NCI-H187 treated with DMSO at 0.1 percent for 48 hours (cell line): ENCODE measurements around the gene TPH2.

Source experiments
- DNase-seq: peaks from one replicate; lab custom pipeline; 2025; lab: John Stamatoyannopoulos, UW

Gene TPH2

DNA sequence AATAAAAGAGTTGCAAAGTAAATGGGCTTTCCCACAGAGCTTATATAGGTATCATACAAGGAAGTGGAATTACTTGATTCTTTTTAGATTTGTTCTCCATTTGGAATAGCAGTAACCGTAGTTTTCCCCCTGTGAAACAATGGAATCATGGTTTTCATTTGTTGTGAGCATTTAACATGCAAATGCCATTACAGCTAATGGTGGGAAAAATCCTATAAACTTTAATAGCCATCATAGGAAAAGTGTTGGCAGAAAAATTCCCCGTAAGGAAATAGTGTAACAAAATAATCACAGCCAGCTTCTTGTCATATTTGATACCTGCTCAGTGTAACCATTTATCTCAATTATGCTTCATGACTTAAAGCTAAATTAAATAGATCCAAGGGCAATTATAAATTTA lies 95.3 kb downstream of the TPH2 start:
- DNase-seq = no peak

DNA sequence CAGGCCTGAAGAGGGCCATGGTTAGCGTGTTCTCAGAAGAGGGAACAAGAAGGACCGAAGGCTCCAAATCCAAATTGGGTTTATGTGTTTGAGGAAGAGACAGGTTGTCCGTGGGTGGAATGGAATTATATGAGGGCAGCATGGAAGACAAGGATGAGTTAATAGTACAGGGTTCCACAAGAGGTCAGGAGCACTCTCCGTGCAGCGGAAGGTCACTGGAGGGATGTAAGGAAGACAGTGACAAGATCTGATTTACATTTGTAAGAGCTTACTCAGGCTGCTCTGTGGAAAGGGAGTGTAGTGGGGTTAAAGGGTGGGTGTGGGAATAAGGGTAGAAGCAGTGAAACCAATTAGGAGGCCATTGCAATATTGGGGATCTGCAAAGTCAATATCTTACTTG lies 97.0 kb downstream of the TPH2 start:
- no peak for DNase-seq

DNA sequence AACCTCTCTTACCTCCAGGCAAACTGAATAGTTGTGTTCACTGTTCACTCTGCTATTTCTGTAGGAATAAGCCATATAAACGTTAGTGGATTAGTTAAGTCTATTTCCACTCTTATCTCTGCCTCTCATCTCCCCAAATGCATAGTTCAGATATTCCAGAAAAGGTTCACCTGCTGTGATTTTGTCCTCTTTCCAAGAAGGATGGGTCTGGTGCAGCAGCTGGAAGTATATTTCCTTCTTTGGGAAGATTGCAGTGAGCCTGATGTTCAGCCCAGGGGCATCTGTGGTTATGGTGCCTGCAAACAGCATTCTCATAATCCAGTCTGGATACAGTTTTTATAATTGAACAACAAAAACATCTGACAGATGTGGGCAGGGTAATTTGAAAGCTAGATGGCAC lies 97.7 kb downstream of the TPH2 start:
- DNase-seq = no peak

DNA sequence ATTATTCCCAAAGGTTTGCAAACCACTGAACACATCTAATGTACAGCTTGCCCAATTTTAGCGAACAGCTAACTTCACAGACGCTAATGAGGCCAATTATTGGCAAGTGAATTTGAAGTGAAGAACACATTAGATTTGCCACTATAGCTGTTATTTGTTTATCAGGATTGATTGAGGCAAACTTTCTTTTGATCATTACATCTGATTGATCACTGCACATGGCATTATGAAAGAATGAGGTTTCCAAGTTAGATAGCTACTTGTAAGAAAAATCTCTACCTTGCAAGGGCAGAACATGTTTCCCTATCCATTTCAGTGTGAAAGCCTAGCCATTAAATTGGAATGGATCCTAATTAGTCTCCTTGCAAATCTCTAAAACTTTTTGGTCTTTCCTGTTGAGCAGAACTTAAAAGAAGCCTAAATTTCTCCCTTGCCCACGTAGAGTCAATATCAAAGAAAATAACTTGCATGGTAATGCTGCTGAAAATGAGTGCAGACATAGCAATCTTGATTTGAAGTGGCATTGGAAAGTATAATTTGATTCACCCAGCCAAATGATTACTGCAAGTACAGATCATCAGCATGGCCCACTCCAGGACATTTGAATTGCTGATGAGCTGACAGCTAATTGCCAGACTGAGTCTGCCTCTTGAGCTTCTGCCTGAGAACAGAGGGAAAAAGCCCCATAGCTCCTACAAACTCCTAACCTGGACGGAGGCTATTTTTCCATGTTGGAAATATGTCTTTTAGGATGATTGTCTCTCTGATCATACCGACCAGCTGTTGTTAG lies 98.6 kb downstream of the TPH2 start:
- DNase-seq = no peak

DNA sequence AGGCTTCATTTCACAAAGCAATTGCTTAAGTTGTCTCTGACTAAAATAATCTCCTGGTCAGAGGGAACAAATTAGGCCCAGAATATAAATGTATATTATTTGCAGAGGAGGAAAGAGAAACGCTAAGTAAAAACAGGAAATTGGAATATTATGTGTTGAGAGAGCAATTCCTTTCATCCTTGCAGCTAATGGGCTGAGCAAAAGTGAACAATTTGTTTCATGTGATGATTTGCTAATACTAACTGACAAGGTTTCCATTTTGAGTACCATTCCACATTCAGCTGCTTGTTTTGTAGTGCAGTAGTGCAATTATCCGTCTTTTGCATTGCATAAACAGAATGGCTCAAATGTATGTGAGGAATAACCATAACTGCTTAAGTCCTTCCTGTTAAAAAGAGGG lies 103.2 kb downstream of the TPH2 start:
- DNase-seq = no peak

DNA sequence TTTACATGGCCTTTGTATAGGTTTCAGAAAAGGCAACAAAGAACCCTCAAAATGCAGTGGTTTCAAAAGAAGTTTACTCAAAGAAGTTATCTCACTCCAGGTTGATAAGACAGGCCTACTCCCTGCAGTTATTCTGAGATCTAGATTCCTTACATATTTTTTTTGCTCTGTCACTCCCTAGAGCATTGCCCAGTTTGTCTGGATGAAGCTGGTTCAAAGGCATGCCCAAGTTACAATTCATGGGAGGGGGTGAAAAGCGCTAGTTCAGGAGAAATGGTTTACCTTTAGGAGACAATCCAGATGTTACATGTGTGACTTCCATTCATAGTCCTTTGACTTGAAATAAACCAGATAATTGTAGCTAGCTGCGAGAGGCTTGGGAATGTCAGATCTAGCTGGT lies 115.0 kb downstream of the TPH2 start:
- DNase-seq = no peak

DNA sequence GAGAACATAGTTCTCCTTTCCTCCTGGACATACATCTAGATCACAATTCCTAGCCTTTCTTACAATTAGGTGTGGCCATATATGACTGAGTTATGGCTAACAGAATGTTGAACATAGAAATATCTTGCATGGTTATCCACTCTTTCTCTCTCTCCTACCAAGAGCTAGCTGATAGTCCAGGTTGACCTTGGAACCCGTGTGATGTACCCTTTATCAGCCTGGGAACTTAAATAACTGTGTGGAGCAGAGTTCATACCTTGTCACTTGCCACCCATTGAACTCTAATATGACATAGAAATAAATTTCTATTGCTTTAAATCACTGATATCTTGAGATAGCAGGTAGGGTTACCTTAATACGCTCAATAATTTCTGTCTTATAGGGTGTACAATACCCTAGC lies 115.9 kb downstream of the TPH2 start:
- DNase-seq = no peak

DNA sequence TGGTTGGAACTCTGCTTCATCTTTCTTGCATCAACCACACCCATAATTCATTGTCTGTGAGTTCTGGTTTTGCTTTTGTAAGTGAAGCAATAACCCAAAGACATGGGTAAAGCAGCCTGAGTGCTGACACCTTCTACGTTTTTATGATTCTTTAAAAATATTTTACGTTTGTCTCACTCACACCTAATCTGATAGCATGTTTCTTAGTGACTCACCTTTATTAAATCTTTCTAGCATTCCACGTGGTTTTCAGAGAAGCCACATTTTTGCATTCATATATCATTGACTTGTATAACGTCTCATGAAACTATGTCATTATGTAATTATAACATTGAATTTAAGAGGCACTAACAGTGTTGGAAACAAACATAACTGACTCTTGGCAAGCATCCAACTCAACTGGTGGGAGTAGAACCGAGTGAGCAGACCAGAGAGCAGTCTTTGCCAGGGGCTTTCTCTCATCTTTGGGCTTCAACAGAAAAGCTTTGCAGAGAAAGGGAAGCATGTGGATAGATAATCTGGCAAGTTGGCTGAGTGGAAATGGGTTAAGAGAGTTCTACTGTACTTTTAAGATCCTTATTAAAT lies 118.8 kb downstream of the TPH2 start:
- DNase-seq = peak; percentile 21

DNA sequence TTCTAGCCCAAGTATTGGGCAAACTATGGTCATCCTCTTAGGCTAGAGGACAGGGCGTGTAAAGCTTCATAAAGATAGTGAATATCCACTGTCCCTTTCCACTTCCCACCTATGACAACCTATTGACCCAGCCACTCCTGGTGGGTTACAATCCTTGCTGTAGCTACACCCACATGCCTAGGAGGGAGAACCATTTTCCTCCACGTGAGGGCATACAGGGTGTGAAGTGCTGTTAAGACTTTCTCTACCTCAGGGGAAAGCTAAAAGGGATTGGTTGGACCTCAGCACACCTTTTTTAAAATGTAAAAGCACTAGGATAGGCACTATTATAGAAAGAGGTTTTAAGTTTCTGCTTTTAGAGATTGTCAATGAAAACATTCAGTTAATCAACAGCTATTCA lies 124.4 kb downstream of the TPH2 start:
- no peak for DNase-seq

DNA sequence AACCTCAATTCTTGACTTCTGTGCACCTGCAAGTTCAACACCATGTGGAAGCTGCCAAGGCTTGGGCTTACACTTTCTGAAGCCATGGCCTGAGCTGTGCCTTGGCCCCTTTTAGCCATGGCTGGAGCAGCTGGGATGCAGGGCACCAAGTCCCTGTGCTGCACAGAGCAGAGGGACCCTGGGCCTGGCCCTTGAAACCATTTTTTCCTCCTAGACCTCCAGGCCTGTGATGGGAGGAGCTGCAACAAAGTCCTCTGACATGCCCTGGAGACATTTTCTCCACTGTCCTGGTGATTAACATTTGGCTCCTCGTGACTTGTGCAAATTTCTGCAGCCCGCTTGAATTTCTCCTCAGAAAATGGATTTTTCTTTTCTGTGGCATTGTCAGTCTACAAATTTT lies 132.4 kb downstream of the TPH2 start:
- DNase-seq = no peak

DNA sequence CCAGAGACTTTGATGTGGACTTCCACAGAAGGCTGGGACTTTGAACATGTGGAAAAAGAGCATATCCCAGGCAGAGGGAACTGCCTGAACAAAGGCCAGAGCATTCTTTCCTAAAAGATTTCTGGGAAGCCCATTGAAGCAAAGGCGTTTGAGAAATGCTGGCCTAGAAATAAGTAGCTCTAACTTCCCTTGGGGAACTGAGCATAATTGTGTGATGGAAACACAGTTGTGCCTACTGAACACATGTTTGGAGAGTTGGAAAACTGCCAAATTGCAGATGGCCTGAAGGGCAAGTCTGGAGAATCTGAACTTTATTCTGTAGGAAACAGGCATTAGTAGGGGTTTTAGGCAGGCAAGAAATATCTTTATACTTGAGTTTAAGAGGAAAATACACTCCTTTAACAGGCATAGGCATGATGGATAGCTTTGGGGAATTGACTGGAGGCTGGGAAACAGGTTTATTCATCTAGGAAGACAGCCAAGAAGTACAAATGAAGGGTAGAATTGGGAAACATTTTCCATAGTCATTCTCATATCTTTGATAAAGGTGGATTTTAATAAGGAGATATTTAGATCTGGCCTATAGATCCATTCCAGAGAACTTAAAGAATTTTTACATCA lies 134.1 kb downstream of the TPH2 start:
- DNase-seq = no peak

DNA sequence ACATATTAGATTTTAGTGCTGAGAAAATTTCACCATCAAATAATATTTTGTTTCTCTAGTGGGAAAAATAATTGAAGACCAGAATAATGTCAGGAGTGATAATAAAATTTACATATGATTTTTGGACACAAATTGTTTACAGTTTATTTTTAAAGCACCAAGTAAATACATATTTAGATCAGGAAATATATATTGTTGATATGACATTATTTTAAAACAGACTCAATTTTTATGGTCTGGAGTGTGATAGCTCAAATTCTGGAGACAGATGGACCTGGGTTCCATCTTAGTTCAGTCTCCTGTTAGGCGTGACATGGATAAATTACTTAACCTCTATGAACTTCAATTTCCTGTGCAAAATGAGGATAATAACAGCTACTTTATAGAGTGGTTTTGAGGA lies 135.4 kb downstream of the TPH2 start:
- no peak for DNase-seq

DNA sequence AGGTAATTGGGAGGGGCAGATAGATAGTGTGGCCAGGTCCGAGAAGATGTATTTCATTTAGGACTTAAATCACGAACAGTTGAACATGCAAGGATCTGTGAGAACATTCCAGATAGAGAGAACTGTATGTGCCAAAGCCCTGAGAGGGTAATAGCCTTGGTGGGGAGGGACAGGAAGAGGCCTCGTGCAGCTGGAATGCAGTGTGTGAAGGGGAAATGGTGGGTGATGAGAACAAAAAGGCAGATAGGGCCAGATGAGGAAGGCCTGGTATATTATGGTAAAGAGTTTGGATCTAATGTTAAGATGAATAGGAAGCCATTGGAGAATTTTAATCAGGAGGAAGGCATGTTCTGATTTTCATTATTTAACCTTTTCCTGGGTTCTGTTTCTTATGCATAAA lies 136.3 kb downstream of the TPH2 start:
- no peak for DNase-seq

DNA sequence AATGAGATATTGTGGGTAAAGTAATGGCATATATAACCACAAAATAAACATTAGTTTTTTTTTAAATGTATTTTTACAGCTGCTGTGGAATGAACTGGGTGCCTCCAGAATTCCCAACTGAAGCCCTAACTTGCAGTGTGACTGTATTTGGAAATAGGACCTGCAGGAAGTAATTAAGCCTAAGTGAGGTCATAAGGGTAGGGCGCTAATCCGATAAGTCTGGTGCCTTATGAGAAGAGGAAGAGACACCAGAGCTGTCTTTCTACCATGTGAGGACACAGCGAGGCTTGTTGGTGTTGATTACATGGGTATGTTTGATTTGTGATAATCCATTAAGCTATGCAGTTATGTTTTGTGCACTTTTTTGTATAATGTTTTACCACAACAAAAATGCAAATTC lies 136.8 kb downstream of the TPH2 start:
- no peak for DNase-seq

DNA sequence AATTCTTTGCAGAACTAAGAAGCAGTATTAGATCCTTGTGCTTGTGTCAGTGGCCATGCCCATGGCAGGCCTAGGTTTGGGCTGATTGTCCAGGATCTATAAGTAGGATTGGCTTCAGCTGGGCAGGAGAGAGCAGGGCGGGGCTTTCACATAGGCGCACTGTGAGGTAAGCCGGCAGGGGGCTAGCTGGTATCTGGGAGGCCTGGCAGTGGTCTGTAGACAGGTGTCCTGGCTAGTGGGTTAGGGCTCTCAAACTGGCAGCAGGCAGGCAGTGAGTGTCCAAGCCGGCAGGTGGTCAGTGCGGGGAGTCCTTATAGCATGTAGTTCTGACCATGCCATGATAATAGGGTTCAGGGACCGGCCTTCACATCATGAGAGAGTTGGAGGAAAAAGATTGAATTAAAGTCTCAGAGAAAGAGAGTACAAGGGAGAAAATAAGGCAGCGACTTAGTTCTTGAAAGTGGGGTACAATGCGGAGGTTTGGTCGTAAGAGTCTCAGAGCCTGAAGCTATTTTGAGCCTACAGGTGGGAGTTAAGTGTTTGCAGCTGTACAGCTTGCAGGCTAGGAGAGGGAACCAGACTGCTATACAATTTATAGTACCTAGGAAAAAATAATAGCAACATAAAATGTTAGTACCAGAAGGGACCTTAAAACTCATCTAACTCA lies 137.4 kb downstream of the TPH2 start:
- no peak for DNase-seq

DNA sequence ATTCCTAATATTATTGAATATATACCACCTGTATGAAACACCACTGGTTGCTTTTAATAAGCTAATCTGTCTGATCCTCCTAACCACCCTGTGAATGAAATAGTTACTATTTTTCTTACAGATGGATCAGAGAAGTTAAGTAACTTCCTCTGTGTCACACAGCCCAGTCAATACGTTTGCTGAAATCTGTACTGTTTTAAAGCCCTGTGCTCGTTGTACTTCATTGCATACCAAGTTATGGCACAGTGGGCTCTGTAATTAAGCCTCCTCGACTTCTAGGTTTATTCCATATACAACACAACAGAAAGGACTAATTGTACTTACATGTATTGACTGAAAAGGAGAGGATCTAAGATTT lies 137.9 kb downstream of the TPH2 start:
- DNase-seq = no peak

DNA sequence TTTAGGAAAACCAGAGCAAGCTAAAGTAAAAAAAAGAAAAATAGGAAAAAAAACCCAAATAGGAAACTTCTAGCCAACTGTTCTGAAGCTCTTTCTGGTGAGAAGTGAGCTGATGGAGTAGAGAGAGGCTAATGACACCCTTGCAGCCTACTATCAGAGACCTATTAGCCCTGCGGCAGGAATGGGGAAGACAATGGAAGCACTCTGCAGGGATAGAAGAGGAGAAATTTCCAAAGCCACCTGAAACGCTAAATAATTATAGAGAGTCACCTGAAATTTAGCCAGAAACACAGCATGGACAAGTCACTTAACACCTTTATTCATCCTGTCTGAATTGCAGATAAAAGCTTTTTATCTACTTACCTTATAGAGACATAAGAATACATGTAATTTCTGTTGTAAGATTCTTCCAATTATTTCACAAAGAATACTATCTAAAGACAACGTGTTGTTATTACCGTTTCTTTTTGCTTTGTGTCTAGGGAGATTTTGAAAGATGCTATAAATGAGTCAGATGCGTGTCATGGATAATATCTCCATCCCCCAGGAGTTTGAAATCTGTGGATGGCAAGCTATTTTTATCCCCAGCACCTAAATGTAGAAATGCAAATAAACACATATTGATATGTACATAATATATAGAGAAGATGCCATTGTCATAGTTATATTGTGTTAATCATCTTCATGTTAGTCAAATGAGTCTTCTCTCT lies 138.6 kb downstream of the TPH2 start:
- DNase-seq = no peak

DNA sequence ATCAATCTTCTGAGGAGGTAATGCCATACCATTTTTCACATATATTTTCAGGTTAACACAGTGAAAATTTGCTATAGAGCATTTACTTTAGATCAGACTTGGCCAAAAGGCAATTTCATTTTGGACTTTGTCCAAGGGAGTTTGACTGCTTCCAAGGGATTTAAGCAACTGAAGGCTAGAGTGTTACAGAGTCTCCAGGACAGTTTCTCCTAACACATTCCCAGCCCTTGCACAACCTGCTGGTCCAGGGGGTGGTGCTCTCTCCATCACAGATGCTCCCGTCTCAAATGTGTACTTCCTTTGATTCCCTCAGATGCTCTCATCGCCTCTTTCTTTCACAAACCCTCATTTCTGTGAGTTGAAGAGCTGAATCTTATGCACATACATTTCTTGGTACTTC lies 143.1 kb downstream of the TPH2 start:
- DNase-seq = no peak
